Measurements from ENCODE around the gene DAP.
A peak's percentile ranks its signal among the peaks of the same experiment; 100 is the strongest.

DAP gene

GRCh38 chr5:10703676-10704075 lies 57.4 kb downstream of the DAP start:
- FAIRE-seq = no peak
- TF ChIP-seq, protein P1, sequence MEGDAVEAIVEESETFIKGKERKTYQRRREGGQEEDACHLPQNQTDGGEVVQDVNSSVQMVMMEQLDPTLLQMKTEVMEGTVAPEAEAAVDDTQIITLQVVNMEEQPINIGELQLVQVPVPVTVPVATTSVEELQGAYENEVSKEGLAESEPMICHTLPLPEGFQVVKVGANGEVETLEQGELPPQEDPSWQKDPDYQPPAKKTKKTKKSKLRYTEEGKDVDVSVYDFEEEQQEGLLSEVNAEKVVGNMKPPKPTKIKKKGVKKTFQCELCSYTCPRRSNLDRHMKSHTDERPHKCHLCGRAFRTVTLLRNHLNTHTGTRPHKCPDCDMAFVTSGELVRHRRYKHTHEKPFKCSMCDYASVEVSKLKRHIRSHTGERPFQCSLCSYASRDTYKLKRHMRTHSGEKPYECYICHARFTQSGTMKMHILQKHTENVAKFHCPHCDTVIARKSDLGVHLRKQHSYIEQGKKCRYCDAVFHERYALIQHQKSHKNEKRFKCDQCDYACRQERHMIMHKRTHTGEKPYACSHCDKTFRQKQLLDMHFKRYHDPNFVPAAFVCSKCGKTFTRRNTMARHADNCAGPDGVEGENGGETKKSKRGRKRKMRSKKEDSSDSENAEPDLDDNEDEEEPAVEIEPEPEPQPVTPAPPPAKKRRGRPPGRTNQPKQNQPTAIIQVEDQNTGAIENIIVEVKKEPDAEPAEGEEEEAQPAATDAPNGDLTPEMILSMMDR (IDR thresholded peaks at IDR 0.05; ENCODE audit: insufficient read depth, missing control alignments) = no peak
- DNase-seq (ENCODE audit: insufficient read length, low spot score) = no peak

GRCh38 chr5:10702911-10703491 lies 58.0 kb downstream of the DAP start:
- FAIRE-seq (no peak), DNase-seq (ENCODE audit: insufficient read length, low spot score) (no peak)
- TF ChIP-seq, protein P1 (IDR thresholded peaks at IDR 0.05; ENCODE audit: insufficient read depth, missing control alignments) = no peak

GRCh38 chr5:10702040-10702629 lies 58.9 kb downstream of the DAP start:
- TF ChIP-seq, protein P1 (IDR thresholded peaks at IDR 0.05; ENCODE audit: insufficient read depth, missing control alignments) = no peak
- FAIRE-seq (no peak), DNase-seq (ENCODE audit: insufficient read length, low spot score) (no peak)

GRCh38 chr5:10701567-10702039 lies 59.4 kb downstream of the DAP start:
- FAIRE-seq (no peak), DNase-seq (ENCODE audit: insufficient read length, low spot score) (no peak)
- TF ChIP-seq, protein P1 (IDR thresholded peaks at IDR 0.05; ENCODE audit: insufficient read depth, missing control alignments) = peak; percentile 48

DNA sequence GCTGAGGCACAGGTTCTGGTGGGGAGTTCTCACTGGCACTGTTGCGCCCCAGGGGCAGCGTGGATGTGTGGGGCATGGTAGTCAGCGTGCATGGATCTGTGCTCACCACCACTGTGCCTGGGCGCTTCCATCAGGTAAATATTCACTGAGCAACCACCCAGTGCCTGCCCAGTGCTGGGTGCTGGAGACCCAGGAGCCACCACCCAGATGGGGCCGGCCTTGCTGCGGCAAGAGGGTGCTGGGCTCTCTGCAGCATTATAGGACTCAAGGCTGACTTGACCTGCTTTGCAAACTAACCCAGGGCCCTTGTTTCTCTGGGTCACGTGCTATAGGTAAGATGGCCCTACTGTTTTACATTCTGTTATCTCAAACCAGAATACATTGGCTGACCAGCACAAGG lies 60.5 kb downstream of the DAP start:
- DNase-seq (ENCODE audit: insufficient read length, low spot score) = no peak
- TF ChIP-seq, protein P1 (IDR thresholded peaks at IDR 0.05; ENCODE audit: insufficient read depth, missing control alignments) = no peak
- FAIRE-seq = no peak

DNA sequence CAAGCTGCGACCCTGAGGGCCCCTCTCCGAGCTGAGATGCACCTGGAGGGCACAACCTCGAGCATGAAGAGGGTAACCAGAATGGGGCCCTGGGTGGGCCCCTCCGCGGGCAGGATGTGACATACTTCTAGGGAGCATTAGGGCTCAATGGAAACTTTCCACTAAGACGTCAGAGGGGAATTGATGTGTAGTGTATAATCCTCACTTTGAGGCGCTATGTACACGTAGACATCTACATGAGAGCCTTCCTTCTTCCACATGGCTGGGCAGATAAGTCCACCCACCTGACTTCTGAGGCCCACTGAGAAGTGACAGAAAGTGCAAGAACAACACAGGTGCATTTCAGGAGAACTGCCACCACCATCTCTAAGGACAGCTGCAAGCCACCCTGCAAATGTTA lies 61.0 kb downstream of the DAP start:
- DNase-seq (ENCODE audit: insufficient read length, low spot score) = no peak
- no peak for FAIRE-seq

More for the DNA sequence above, 61.0 kb downstream of the DAP start:
- TF ChIP-seq, protein P1 (IDR thresholded peaks at IDR 0.05; ENCODE audit: insufficient read depth, missing control alignments) = no peak

Data from D721Med (cell line).